GM21381 (cell line): ENCODE measurements around the gene SLC4A4.

Experiments used
- ATAC-seq: cut with Tn5 transposase; IDR thresholded peaks from one replicate; pipeline ENCODE4 v1.9.1; 2021; ENCODE audit warnings: mild to moderate bottlenecking, moderate library complexity; ENCODE audit not compliant: unreplicated experiment

Gene SLC4A4

GRCh38 chr4:71466775-71467174, 128.0 kb downstream of the SLC4A4 start:
- no peak for ATAC-seq

- ATAC-seq = no peak
Observed at GRCh38 chr4:71468116-71468710, 129.4 kb downstream of the SLC4A4 start.

GRCh38 chr4:71469541-71469940, 130.7 kb downstream of the SLC4A4 start:
- ATAC-seq = no peak

GRCh38 chr4:71470524-71470923, 131.7 kb downstream of the SLC4A4 start:
- no peak for ATAC-seq

- ATAC-seq = no peak
Observed at GRCh38 chr4:71472946-71473345, 134.1 kb downstream of the SLC4A4 start.

- no peak for ATAC-seq
Observed at GRCh38 chr4:71473541-71474240, 134.9 kb downstream of the SLC4A4 start.

GRCh38 chr4:71474731-71475130, 135.9 kb downstream of the SLC4A4 start:
- ATAC-seq = no peak

- no peak for ATAC-seq
Observed at GRCh38 chr4:71476240-71476639, 137.4 kb downstream of the SLC4A4 start.

- ATAC-seq = no peak
Observed at GRCh38 chr4:71486550-71487343, 147.9 kb downstream of the SLC4A4 start.

- no peak for ATAC-seq
Observed at GRCh38 chr4:71487344-71487920, 148.6 kb downstream of the SLC4A4 start.

- ATAC-seq = no peak
Observed at GRCh38 chr4:71494539-71494938, 155.7 kb downstream of the SLC4A4 start.

GRCh38 chr4:71495454-71495853, 156.6 kb downstream of the SLC4A4 start:
- no peak for ATAC-seq

GRCh38 chr4:71497078-71497477, 158.3 kb downstream of the SLC4A4 start:
- no peak for ATAC-seq

- ATAC-seq = no peak
Observed at GRCh38 chr4:71498002-71498401, 159.2 kb downstream of the SLC4A4 start.

- no peak for ATAC-seq
Observed at GRCh38 chr4:71498625-71499024, 159.8 kb downstream of the SLC4A4 start.

GRCh38 chr4:71501992-71502391, 163.2 kb downstream of the SLC4A4 start:
- ATAC-seq = no peak

- ATAC-seq = no peak
Observed at GRCh38 chr4:71518283-71518989, 179.6 kb downstream of the SLC4A4 start.

- no peak for ATAC-seq
Observed at GRCh38 chr4:71520308-71520707, 181.5 kb downstream of the SLC4A4 start.

GRCh38 chr4:71520850-71521249, 182.0 kb downstream of the SLC4A4 start:
- no peak for ATAC-seq

GRCh38 chr4:71524756-71525155, 185.9 kb downstream of the SLC4A4 start:
- no peak for ATAC-seq
